Gastrocnemius medialis (tissue), 4 donors: Measurements from ENCODE around the gene BARHL2. TPM values are rescaled to one million over a fixed set of nuclear protein-coding genes. Genes with fewer than 3 reads are reported as not detected.

Experiments used
- ATAC-seq, 2 donors: fragments of 150-250 bp; one replicate each; pipeline ENCODE4 v1.9.1; 2016
- DNase-seq, 2 donors: peaks; one replicate each; pipeline ENCODE4 v3.0.0-alpha.2; 2019
- H3K27ac ChIP-seq, 4 donors: fragments of 200-600 bp; sonication (generic); 1 replicate in 1 of 4; 2 replicates in 3 of 4; pipeline ENCODE4 v1.5.1; 2016 to 2018; ENCODE audit warnings: mild to moderate bottlenecking in 2 of 4, moderate library complexity in 1 of 4
- H3K27me3 ChIP-seq, 3 donors: fragments of 200-600 bp; sonication (generic) in 2 of 3; 1 replicate in 1 of 3; 2 replicates in 2 of 3; pipeline versions ENCODE4 v1.5.1 to v1.6.0; 2016 to 2019; ENCODE audit warnings: mild to moderate bottlenecking in 1 of 3, moderate library complexity in 1 of 3
- H3K36me3 ChIP-seq, 2 donors: fragments of 200-600 bp; sonication (generic) in 1 of 2; one replicate each; pipeline ENCODE4 v1.5.1; 2017 to 2018
- H3K4me1 ChIP-seq, 2 donors: fragments of 200-600 bp; sonication (generic) in 1 of 2; one replicate each; pipeline ENCODE4 v1.5.1; 2016 to 2017; ENCODE audit warnings: mild to moderate bottlenecking in 2 of 2
- H3K4me3 ChIP-seq, 4 donors: fragments of 200-600 bp; sonication (generic) in 3 of 4; 1 replicate in 1 of 4; 2 replicates in 3 of 4; pipeline ENCODE4 v1.5.1; 2016 to 2019; ENCODE audit warnings: mild to moderate bottlenecking in 2 of 4
- H3K9me3 ChIP-seq, 3 donors: fragments of 200-600 bp; sonication (generic) in 2 of 3; 1 replicate in 1 of 3; 2 replicates in 2 of 3; pipeline ENCODE4 v1.5.1; 2016 to 2019
- CTCF ChIP-seq, 5 experiments: fragments of 450-650 bp in 3 of 5; fragments of 200-600 bp in 2 of 5; sonication (generic) in 2 of 5; IDR thresholded peaks in 4 of 5; conservative IDR thresholded peaks in 1 of 5; 1 replicate in 4 of 5; 2 replicates in 1 of 5; pipeline ENCODE4 v1.5.1; 2016 to 2019; ENCODE audit warnings: antibody characterized with exemption in 5 of 5, mild to moderate bottlenecking in 3 of 5, moderate library complexity in 3 of 5
- POLR2A ChIP-seq, 2 donors: fragments of 450-650 bp; IDR thresholded peaks; one replicate each; pipeline ENCODE4 v1.6.1; 2017; ENCODE audit warnings: antibody characterized with exemption in 2 of 2, mild to moderate bottlenecking in 2 of 2, moderate library complexity in 2 of 2
- in situ Hi-C, 4 donors: fragments of 200-750 bp; cut with MboI; loops; one replicate each; pipeline versions ENCODE4 v1.15.0 to v1.8.0; 2017; ENCODE audit warnings: low sequenced_read_pairs in 4 of 4
- intact Hi-C: fragments of 100-400 bp; cut with DNase I; formaldehyde crosslinking; loops from one replicate; pipeline ENCODE4 v1.15.1; 2023; ENCODE audit warnings: low total_unique reads
- total RNA-seq, 4 donors: library from RNA; depleted of rRNA; stranded (reverse); fragments of >200 nt; gene quantifications; one replicate each; pipeline versions ENCODE4 v1.1.0 to v1.2.3, GENCODE V29; 2016

BARHL2 gene
- total RNA-seq, 4 donors from 2014 or later = not detected

DNA sequence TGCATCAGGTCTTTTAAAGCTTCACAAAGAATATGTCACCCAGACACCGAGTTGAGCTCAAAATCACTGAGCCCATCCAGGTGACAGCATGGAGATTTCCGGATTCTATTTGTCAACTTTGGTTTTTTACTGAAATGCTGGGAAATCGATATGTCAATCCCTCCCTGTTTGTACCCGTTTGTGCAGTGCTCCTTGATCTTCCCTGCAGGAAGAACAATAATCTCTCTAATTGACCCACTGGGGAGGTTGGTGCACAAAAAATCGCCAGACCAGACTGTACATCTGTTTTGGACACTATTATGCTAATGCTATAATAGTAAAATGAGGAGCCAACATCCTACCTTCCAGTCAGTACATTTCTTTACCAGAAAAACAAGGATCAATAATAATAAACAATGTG, 1.8 kb downstream of the BARHL2 start:
- ATAC-seq = no peak
- H3K27me3 ChIP-seq = peaks cover 95% of the 10 kb centered on the region in 3 donors
- TF ChIP-seq CTCF (IDR thresholded peaks at IDR 0.05 in 4 of 5, conservative IDR thresholded peaks at IDR 0.05 in 1 of 5) (no peak), POLR2A (IDR thresholded peaks at IDR 0.05) (no peak)
- no peaks in the 10 kb centered on the region for H3K36me3 ChIP-seq
- no peaks in the 10 kb centered on the region for H3K9me3 ChIP-seq
- H3K27ac ChIP-seq = no peak overlapping the region
- DNase-seq = no peak
- intact Hi-C loops = no loop called here
- peaks cover 15 to 30% of the 10 kb centered on the region in 2 donors for H3K4me1 ChIP-seq
- in situ Hi-C loops = loop anchor here in 1 of 4 donors (25.0 kb wide), 1 partner anchor 247 kb away; no protein-coding TSS in a partner anchor
- H3K4me3 ChIP-seq = no peak overlapping the region

GRCh38 chr1:90714521-90714951, 2.6 kb downstream of the BARHL2 start:
- Histone ChIP-seq H3K27ac (no peak overlapping the region), H3K27me3 (peaks cover 95% of the 10 kb centered on the region in 3 donors), H3K4me3 (no peak overlapping the region), H3K36me3 (no peaks in the 10 kb centered on the region), H3K4me1 (peaks cover 15 to 29% of the 10 kb centered on the region in 2 donors), H3K9me3 (no peaks in the 10 kb centered on the region)
- DNase-seq (no peak), ATAC-seq (no peak)
- intact Hi-C loops (no loop called here), in situ Hi-C loops (loop anchor here in 1 of 4 donors (25.0 kb wide), 1 partner anchor 248 kb away; no protein-coding TSS in a partner anchor)
- TF ChIP-seq POLR2A (IDR thresholded peaks at IDR 0.05) = no peak
- no peak for TF ChIP-seq CTCF (IDR thresholded peaks at IDR 0.05 in 4 of 5, conservative IDR thresholded peaks at IDR 0.05 in 1 of 5)

DNA sequence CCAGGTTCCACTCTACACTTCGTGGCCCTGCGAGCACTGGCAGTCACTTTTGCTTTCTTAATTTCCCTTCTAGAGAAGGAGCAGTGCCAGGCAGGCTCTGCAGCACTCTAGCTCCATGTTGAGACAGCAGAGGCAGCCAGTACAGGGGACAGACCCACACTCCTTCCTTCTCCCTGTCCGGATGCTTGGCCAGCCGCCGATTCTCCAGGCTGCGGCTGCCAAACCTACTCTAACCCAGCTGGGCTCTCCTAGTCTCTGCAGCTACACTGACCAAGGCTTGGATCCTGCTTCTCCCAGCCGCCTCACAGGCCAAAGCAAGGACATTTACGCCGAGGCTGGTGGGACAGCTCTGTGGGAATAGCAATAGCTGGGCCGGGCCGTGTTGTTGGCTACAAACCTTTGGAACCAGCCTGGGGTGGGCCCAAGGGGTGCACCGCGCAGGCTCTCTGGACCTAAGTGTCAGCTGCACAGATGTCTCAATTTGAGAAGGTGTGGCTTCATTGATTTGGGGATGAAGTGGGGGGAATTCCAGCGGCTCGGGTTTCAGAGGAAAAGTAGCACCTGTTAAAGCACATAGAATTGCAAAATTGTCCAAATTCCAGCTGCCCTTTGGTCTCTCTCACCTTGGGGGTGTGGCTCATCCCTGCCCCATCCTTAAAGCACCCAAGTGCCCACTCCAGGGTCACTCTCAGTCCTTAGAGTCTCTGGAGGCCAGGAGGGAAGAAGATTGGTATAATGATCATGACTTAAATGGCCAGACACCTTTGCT, 3.2 kb downstream of the BARHL2 start:
- H3K4me1 ChIP-seq = peaks cover 13 to 23% of the 10 kb centered on the region in 2 donors
- in situ Hi-C loops (loop anchor here in 1 of 4 donors (25.0 kb wide), 1 partner anchor 248 kb away; no protein-coding TSS in a partner anchor), intact Hi-C loops (no loop called here)
- H3K9me3 ChIP-seq = no peaks in the 10 kb centered on the region
- DNase-seq (no peak), ATAC-seq (no peak)
- no peak overlapping the region for H3K4me3 ChIP-seq
- H3K27me3 ChIP-seq = peaks cover 94 to 96% (median 95%) of the 10 kb centered on the region in 3 donors
- H3K36me3 ChIP-seq = no peaks in the 10 kb centered on the region
- TF ChIP-seq POLR2A (IDR thresholded peaks at IDR 0.05) = no peak
- no peak for TF ChIP-seq CTCF (IDR thresholded peaks at IDR 0.05 in 4 of 5, conservative IDR thresholded peaks at IDR 0.05 in 1 of 5)
- no peak overlapping the region for H3K27ac ChIP-seq

DNA sequence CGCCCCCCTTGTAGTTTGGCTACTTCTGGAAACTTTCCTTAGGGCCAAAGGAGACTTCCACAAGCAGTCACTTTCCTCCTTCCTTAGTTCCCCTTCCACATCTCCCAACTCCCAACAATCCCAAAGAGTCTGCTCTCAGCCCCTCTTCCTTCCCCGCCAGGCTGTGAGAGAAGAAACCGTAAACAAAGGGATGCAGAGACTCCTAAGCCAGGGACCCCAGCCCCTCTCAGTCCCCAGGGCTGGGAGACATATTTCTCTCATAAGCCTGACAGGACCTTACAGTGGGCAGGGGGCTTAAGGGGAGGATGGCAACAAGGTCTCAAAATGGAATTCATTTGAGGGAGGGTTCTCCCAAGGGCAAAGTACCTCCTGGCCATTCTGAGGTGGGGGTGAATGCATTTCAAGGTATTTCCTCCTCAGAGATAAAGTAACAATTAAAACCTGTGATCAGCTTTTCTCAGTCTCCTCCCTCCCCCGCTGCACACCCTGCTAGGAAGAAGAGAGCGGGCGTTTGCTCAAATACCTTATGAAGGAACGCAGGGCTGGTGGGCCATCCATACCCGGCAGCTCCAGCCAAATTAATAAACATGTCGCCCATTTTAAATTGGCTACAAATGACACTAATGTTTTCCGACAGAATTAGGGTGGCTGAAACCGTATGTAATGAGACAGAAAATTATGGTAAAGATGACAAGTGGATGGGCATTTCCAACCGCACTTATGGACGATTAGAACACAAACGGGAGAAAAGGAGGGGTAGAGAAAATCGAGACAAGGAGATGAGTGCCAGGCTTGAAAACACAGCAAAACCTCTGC, 4.0 kb downstream of the BARHL2 start:
- Histone ChIP-seq H3K27ac (no peak overlapping the region), H3K4me1 (peaks cover 6 to 15% of the 10 kb centered on the region in 2 donors), H3K27me3 (peaks cover 94 to 96% (median 95%) of the 10 kb centered on the region in 3 donors), H3K36me3 (no peaks in the 10 kb centered on the region), H3K9me3 (no peaks in the 10 kb centered on the region), H3K4me3 (no peak overlapping the region)
- intact Hi-C loops = no loop called here
- in situ Hi-C loops = loop anchor here in 1 of 4 donors (25.0 kb wide), 1 partner anchor 249 kb away; no protein-coding TSS in a partner anchor
- ATAC-seq (no peak), DNase-seq (no peak)
- no peak for TF ChIP-seq CTCF (IDR thresholded peaks at IDR 0.05 in 4 of 5, conservative IDR thresholded peaks at IDR 0.05 in 1 of 5)
- no peak for TF ChIP-seq POLR2A (IDR thresholded peaks at IDR 0.05)
